Loucy (cell line): Measurements from ENCODE around the gene LSM14B.

ENCODE experiments used
- H2AFZ ChIP-seq: fragments of 200-600 bp; sonication (generic); 2 replicates; pipeline ENCODE4 v1.6.0; 2016; ENCODE audit warnings: antibody characterized with exemption, mild to moderate bottlenecking, low read length, moderate library complexity
- H3F3A ChIP-seq: fragments of 200-600 bp; 2 replicates; pipeline ENCODE4 v1.6.0; 2016; ENCODE audit warnings: antibody characterized with exemption, low read depth, mild to moderate bottlenecking
- H3K27me3 ChIP-seq: fragments of 200-600 bp; sonication (generic); 2 replicates; pipeline ENCODE4 v1.6.1; 2014; ENCODE audit warnings: low read length, mild to moderate bottlenecking; ENCODE audit not compliant: insufficient read depth, poor library complexity, severe bottlenecking
- H3K36me3 ChIP-seq: fragments of 200-600 bp; sonication (generic); 2 replicates; pipeline ENCODE4 v1.6.1; 2016; ENCODE audit warnings: low read length; ENCODE audit not compliant: insufficient read depth
- H3K4me1 ChIP-seq: fragments of 200-600 bp; sonication (generic); 2 replicates; pipeline ENCODE4 v1.5.1; 2014; ENCODE audit warnings: low read length, mild to moderate bottlenecking; ENCODE audit not compliant: insufficient read depth, poor library complexity, severe bottlenecking
- H3K4me2 ChIP-seq: fragments of 200-600 bp; sonication (generic); 2 replicates; pipeline ENCODE4 v1.6.0; 2014; ENCODE audit warnings: antibody characterized with exemption, low read length, low read depth, mild to moderate bottlenecking; ENCODE audit not compliant: poor library complexity, severe bottlenecking
- H3K4me3 ChIP-seq: fragments of 200-600 bp; sonication (generic); 2 replicates; pipeline ENCODE4 v1.5.1; 2014; ENCODE audit warnings: low read length, mild to moderate bottlenecking, mixed read lengths; ENCODE audit not compliant: poor library complexity, severe bottlenecking
- H3K79me2 ChIP-seq: fragments of 200-600 bp; sonication (generic); 2 replicates; pipeline ENCODE4 v1.6.1; 2014; ENCODE audit warnings: low read length; ENCODE audit not compliant: insufficient read depth
- H3K9ac ChIP-seq: fragments of 200-600 bp; sonication (generic); 2 replicates; pipeline ENCODE4 v1.6.0; 2014; ENCODE audit warnings: mild to moderate bottlenecking, low read depth, low read length, moderate library complexity; ENCODE audit not compliant: poor library complexity, severe bottlenecking
- H3K9me2 ChIP-seq: fragments of 200-600 bp; sonication (generic); replicated peaks from 2 replicates; pipeline ENCODE4 v1.6.1; 2016; ENCODE audit warnings: low read depth, low read length, mixed read lengths
- H3K9me3 ChIP-seq: fragments of 200-600 bp; sonication (generic); 2 replicates; pipeline ENCODE4 v1.6.1; 2014; ENCODE audit warnings: mild to moderate bottlenecking, antibody characterized with exemption, low read length, low read depth; ENCODE audit not compliant: insufficient read depth
- H4K20me1 ChIP-seq: fragments of 200-600 bp; sonication (generic); 2 replicates; pipeline ENCODE4 v1.6.0; 2014; ENCODE audit warnings: antibody characterized with exemption, low read length, mild to moderate bottlenecking; ENCODE audit not compliant: insufficient read depth, poor library complexity, severe bottlenecking
- EZH2phosphoT487 ChIP-seq: fragments of 200-600 bp; IDR thresholded peaks from 2 replicates; pipeline ENCODE4 v1.6.1; 2018; ENCODE audit warnings: antibody characterized with exemption, mild to moderate bottlenecking, moderate library complexity, borderline replicate concordance
- TF ChIP-seq, protein P1 (sequence below): fragments of 200-600 bp; sonication (generic); conservative IDR thresholded peaks from 2 replicates; pipeline ENCODE4 v1.5.1; 2014; ENCODE audit warnings: mild to moderate bottlenecking, antibody characterized with exemption, low read length

LSM14B gene

DNA sequence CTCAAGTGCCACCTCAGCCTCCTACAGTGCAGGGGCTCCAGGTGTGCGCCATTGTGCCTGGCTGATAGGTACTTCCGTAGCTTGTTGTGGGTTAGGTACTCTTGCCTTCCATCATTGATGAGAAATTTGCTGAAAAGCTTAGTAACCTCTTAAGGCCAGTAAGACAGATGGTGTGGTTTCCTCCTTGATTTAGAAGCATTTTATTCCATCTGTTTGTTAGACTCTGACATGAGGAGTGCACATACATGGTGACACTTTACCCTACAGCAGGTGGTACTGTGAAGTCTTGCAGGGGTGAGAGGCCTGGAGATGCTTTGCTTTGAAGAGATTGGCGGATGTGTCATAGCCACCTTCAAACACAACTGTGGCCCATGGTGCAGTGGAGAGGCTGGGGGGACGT is 45.8 kb downstream of the LSM14B start:
- no peak overlapping the region for H3K9ac ChIP-seq
- H3F3A ChIP-seq = no peaks in the 10 kb centered on the region
- H3K9me3 ChIP-seq = no peaks in the 10 kb centered on the region
- H3K79me2 ChIP-seq = no peaks in the 10 kb centered on the region
- TF ChIP-seq, protein P1, sequence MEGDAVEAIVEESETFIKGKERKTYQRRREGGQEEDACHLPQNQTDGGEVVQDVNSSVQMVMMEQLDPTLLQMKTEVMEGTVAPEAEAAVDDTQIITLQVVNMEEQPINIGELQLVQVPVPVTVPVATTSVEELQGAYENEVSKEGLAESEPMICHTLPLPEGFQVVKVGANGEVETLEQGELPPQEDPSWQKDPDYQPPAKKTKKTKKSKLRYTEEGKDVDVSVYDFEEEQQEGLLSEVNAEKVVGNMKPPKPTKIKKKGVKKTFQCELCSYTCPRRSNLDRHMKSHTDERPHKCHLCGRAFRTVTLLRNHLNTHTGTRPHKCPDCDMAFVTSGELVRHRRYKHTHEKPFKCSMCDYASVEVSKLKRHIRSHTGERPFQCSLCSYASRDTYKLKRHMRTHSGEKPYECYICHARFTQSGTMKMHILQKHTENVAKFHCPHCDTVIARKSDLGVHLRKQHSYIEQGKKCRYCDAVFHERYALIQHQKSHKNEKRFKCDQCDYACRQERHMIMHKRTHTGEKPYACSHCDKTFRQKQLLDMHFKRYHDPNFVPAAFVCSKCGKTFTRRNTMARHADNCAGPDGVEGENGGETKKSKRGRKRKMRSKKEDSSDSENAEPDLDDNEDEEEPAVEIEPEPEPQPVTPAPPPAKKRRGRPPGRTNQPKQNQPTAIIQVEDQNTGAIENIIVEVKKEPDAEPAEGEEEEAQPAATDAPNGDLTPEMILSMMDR = no peak
- TF ChIP-seq EZH2phosphoT487 = no peak
- no peaks in the 10 kb centered on the region for H4K20me1 ChIP-seq
- H3K4me1 ChIP-seq = no peaks in the 10 kb centered on the region
- no peak overlapping the region for H2AFZ ChIP-seq
- H3K36me3 ChIP-seq = peaks cover 50% of the 10 kb centered on the region; the same call in 1 of the 2 replicates
- no peak overlapping the region for H3K4me2 ChIP-seq
- no peaks in the 10 kb centered on the region for H3K9me2 ChIP-seq
- H3K27me3 ChIP-seq = no peaks in the 10 kb centered on the region
- no peak overlapping the region for H3K4me3 ChIP-seq

- Histone ChIP-seq H3K36me3 (peaks cover 43% of the 10 kb centered on the region; the same call in 1 of the 2 replicates), H4K20me1 (no peaks in the 10 kb centered on the region), H2AFZ (no peak overlapping the region), H3K4me1 (no peaks in the 10 kb centered on the region), H3K9me2 (no peaks in the 10 kb centered on the region), H3K9me3 (no peaks in the 10 kb centered on the region), H3K4me3 (no peak overlapping the region), H3K9ac (no peak overlapping the region), H3K79me2 (no peaks in the 10 kb centered on the region), H3K4me2 (no peak overlapping the region), H3F3A (no peaks in the 10 kb centered on the region), H3K27me3 (no peaks in the 10 kb centered on the region)
- TF ChIP-seq, protein P1 = no peak
- TF ChIP-seq EZH2phosphoT487 = no peak
Observed at GRCh38 chr20:62168890-62169435, 46.7 kb downstream of the LSM14B start.

DNA sequence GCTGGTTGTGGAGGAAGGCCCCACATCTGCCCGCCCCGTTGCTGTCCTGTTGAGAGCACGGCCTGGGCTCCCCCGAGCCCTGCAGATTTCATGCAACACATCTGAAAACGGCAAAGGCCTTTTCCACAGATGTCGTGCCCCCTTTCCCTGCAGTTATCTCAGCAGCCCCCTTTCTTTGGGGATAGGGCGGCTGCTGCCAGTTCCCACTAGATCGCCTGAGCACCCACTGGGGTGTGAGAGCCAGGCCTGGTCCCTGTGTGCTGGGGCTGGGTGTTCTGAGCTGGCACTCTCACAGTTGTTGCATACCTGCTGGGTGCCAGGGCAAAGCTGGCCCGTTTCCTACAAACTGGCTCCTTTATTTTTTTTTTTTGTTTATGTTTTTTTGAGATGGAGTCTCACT is 48.3 kb downstream of the LSM14B start:
- Histone ChIP-seq H3K27me3 (no peaks in the 10 kb centered on the region), H2AFZ (no peak overlapping the region), H4K20me1 (no peaks in the 10 kb centered on the region), H3K36me3 (peaks cover 33% of the 10 kb centered on the region; the same call in 1 of the 2 replicates), H3K79me2 (no peaks in the 10 kb centered on the region), H3K9ac (no peak overlapping the region), H3K9me2 (no peaks in the 10 kb centered on the region), H3K4me3 (no peak overlapping the region), H3K4me1 (no peaks in the 10 kb centered on the region), H3K4me2 (no peak overlapping the region), H3K9me3 (no peaks in the 10 kb centered on the region), H3F3A (no peaks in the 10 kb centered on the region)
- TF ChIP-seq EZH2phosphoT487 = no peak
- TF ChIP-seq, protein P1 = no peak
